IMR-90 (cell line): ENCODE data around the gene CDC42EP1. TPM values are rescaled to one million over a fixed set of nuclear protein-coding genes. Genes with fewer than 3 reads are reported as not detected.

Experiments used
- ATAC-seq: fragments of 200-7000 bp; cut with Tn5 transposase; 2 replicates; pipeline ENCODE4 v1.9.1; 2020; ENCODE audit warnings: low read depth, mild to moderate bottlenecking, moderate library complexity
- BruUV-seq: library from RNA; stranded (reverse); fragments of 400-500 nt; replicated peaks from 2 replicates; lab custom pipeline; 2021; lab: Mats Ljungman, UMichigan
- CTCF ChIA-PET: fragments of 300-600 bp; formaldehyde crosslinking; extraction: SDS; loops from one replicate; lab custom pipeline; 2021; ENCODE audit warnings: antibody characterized with exemption; lab: Yijun Ruan, JAX
- POLR2A ChIA-PET: fragments of 300-600 bp; sonication (Branson Sonifier 250); formaldehyde crosslinking; loops from one replicate; lab custom pipeline; 2022; ENCODE audit warnings: antibody characterized with exemption; ENCODE audit not compliant: unreplicated experiment; lab: Charles Lee
- DNase-seq: peaks from one replicate; pipeline ENCODE4 v3.0.0; 2013
- H2AFZ ChIP-seq: replicated peaks from 2 replicates; pipeline ENCODE3; 2013; ENCODE audit warnings: low read length, mild to moderate bottlenecking; ENCODE audit not compliant: poor library complexity
- H2AK5ac ChIP-seq: 2 replicates; pipeline ENCODE4 v1.6.1; 2013; ENCODE audit warnings: low read depth, low read length, inconsistent platforms
- H2AK9ac ChIP-seq: replicated peaks from 2 replicates; pipeline ENCODE3; 2013; ENCODE audit warnings: mild to moderate bottlenecking, low read depth, low read length, moderate library complexity; ENCODE audit not compliant: poor library complexity
- H2BK120ac ChIP-seq: 2 replicates; pipeline ENCODE4 v1.6.1; 2013; ENCODE audit warnings: low read depth, low read length, inconsistent platforms
- H2BK15ac ChIP-seq: 3 replicates; pipeline ENCODE4 v1.6.1; 2013; ENCODE audit warnings: low read depth, low read length, inconsistent platforms
- H2BK20ac ChIP-seq: 2 replicates; pipeline ENCODE4 v1.6.1; 2013; ENCODE audit warnings: low read depth, mild to moderate bottlenecking, inconsistent platforms, low read length, moderate library complexity
- H2BK5ac ChIP-seq: 2 replicates; pipeline ENCODE4 v1.6.1; 2013; ENCODE audit warnings: mild to moderate bottlenecking, low read depth, low read length, inconsistent platforms; ENCODE audit not compliant: poor library complexity, severe bottlenecking
- H3K14ac ChIP-seq: replicated peaks from 2 replicates; pipeline ENCODE4 v1.6.1; 2013; ENCODE audit warnings: low read depth, low read length, inconsistent platforms
- H3K18ac ChIP-seq: 2 replicates; pipeline ENCODE4 v1.6.1; 2013; ENCODE audit warnings: low read depth, low read length, control low read depth
- H3K23ac ChIP-seq: 2 replicates; pipeline ENCODE4 v1.6.1; 2013; ENCODE audit warnings: low read depth, low read length, inconsistent platforms
- H3K27ac ChIP-seq: 2 replicates; pipeline ENCODE4 v1.5.1; 2013; ENCODE audit warnings: mild to moderate bottlenecking, control low read depth, low read length; ENCODE audit not compliant: insufficient read depth
- H3K27me3 ChIP-seq: 2 replicates; pipeline ENCODE4 v1.6.1; 2013; ENCODE audit warnings: low read length; ENCODE audit not compliant: control insufficient read depth, insufficient read depth
- H3K36me3 ChIP-seq: 2 replicates; pipeline ENCODE4 v1.6.1; 2013; ENCODE audit warnings: low read length, mixed read lengths; ENCODE audit not compliant: control insufficient read depth, insufficient read depth
- H3K4ac ChIP-seq: 2 replicates; pipeline ENCODE4 v1.6.1; 2013; ENCODE audit warnings: low read depth, low read length, inconsistent platforms
- H3K4me1 ChIP-seq: 2 replicates; pipeline ENCODE4 v1.6.1; 2013; ENCODE audit warnings: low read length, mixed read lengths; ENCODE audit not compliant: control insufficient read depth, insufficient read depth
- H3K4me2 ChIP-seq: 2 replicates; pipeline ENCODE4 v1.6.1; 2013; ENCODE audit warnings: low read depth, mild to moderate bottlenecking, control low read depth, low read length, moderate library complexity
- H3K4me3 ChIP-seq: 2 replicates; pipeline ENCODE4 v1.5.1; 2013; ENCODE audit warnings: low read depth, mild to moderate bottlenecking, control low read depth, low read length, moderate library complexity; ENCODE audit not compliant: insufficient read depth
- H3K56ac ChIP-seq: 2 replicates; pipeline ENCODE4 v1.6.1; 2013; ENCODE audit warnings: low read length, inconsistent platforms; ENCODE audit not compliant: insufficient read depth; ENCODE audit errors: extremely low read depth
- H3K79me1 ChIP-seq, 2 experiments: 2 replicates each; pipeline ENCODE4 v1.6.1; 2013; ENCODE audit warnings: low read length in 2 of 2, inconsistent platforms in 1 of 2, low read depth in 1 of 2
- H3K9ac ChIP-seq: 2 replicates; pipeline ENCODE4 v1.6.1; 2013; ENCODE audit warnings: low read depth, low read length, control low read depth
- H3K9me1 ChIP-seq: 2 replicates; pipeline ENCODE4 v1.6.1; 2013; ENCODE audit warnings: low read length, inconsistent platforms; ENCODE audit not compliant: insufficient read depth
- H3K9me3 ChIP-seq: 2 replicates; pipeline ENCODE4 v1.6.1; 2013; ENCODE audit warnings: low read length; ENCODE audit not compliant: control insufficient read depth, insufficient read depth
- H4K20me1 ChIP-seq: 2 replicates; pipeline ENCODE4 v1.6.1; 2013; ENCODE audit warnings: low read length, inconsistent platforms; ENCODE audit not compliant: insufficient read depth
- H4K5ac ChIP-seq: 2 replicates; pipeline ENCODE4 v1.6.1; 2013; ENCODE audit warnings: mild to moderate bottlenecking, low read depth, low read length, control low read depth
- H4K8ac ChIP-seq, 2 experiments: 2 replicates each; pipeline ENCODE4 v1.6.1; 2013; ENCODE audit warnings: low read depth in 2 of 2, low read length in 2 of 2, control low read depth in 1 of 2, inconsistent platforms in 1 of 2
- H4K91ac ChIP-seq: 2 replicates; pipeline ENCODE4 v1.6.1; 2013; ENCODE audit warnings: low read depth, low read length, inconsistent platforms; ENCODE audit not compliant: insufficient read depth
- BHLHE40 ChIP-seq: fragments of 150-350 bp; IDR thresholded peaks from 2 replicates; pipeline ENCODE4 v1.6.1; 2016; ENCODE audit warnings: mild to moderate bottlenecking, low read depth, low read length
- CEBPB ChIP-seq: IDR thresholded peaks from 2 replicates; pipeline ENCODE4 v1.6.1; 2012; ENCODE audit warnings: low read depth, low read length, improper control_type of control experiment
- FOS ChIP-seq: fragments of 150-350 bp; IDR thresholded peaks from 2 replicates; pipeline ENCODE4 v1.6.1; 2016; ENCODE audit warnings: low read depth, low read length
- MAFK ChIP-seq: IDR thresholded peaks from 2 replicates; pipeline ENCODE4 v1.6.1; 2012; ENCODE audit warnings: low read depth, low read length, improper control_type of control experiment
- MXI1 ChIP-seq: IDR thresholded peaks from 2 replicates; pipeline ENCODE4 v1.6.1; 2012; ENCODE audit warnings: low read depth, mild to moderate bottlenecking, low read length, moderate library complexity, borderline replicate concordance
- NFE2L2 ChIP-seq: fragments of 150-350 bp; IDR thresholded peaks from 2 replicates; pipeline ENCODE4 v1.6.1; 2016; ENCODE audit warnings: low read depth, mild to moderate bottlenecking, low read length
- POLR2A ChIP-seq: IDR thresholded peaks from 2 replicates; pipeline ENCODE4 v1.6.1; 2012; ENCODE audit warnings: mild to moderate bottlenecking, low read depth, low read length
- RAD21 ChIP-seq: IDR thresholded peaks from 2 replicates; pipeline ENCODE4 v1.6.1; 2012; ENCODE audit warnings: low read length, improper control_type of control experiment
- WGBS, 2 experiments: methylation state at CpG; one replicate each; pipeline versions ENCODE4 v1.1.5 to v1.1.7; 2013; ENCODE audit warnings: missing lambda C conversion rate in 2 of 2; ENCODE audit not compliant: insufficient read length in 1 of 2; ENCODE audit errors: extremely low coverage in 2 of 2; 5-methylcytosine and 5-hydroxymethylcytosine counted together
- dilution Hi-C: fragments of 300-500 bp; cut with HindIII; formaldehyde crosslinking; loops from one replicate; pipeline ENCODE4 v1.14.3; 2018; ENCODE audit warnings: low sequenced_read_pairs; ENCODE audit not compliant: unreplicated experiment
- in situ Hi-C: fragments of 300-500 bp; cut with MboI; formaldehyde crosslinking; loops from 3 replicates; pipeline ENCODE4 v1.14.3; 2019; ENCODE audit warnings: low sequenced_read_pairs, inconsistent platforms, mixed read lengths
- intact Hi-C: fragments of 100-400 bp; cut with micrococcal nuclease; formaldehyde crosslinking; loops from 2 replicates; pipeline ENCODE4 v1.10.0; 2022
- polyA plus RNA-seq, 3 experiments: library from polyadenylated mRNA; depleted of rRNA; stranded (reverse); fragments of >200 nt; gene quantifications; 2 replicates each; pipeline ENCODE4 v1.2.3, GENCODE V29; 2012; ENCODE audit warnings: low replicate concordance in 1 of 3
- total RNA-seq: library from RNA; depleted of rRNA; stranded (reverse); fragments of >200 nt; gene quantifications from 2 replicates; pipeline ENCODE4 v1.2.3, GENCODE V29; 2012
- TF ChIP-seq, protein P1 (sequence below): conservative IDR thresholded peaks from 2 replicates; pipeline ENCODE4 v1.5.1; 2012; ENCODE audit warnings: mild to moderate bottlenecking, low read depth, low read length, improper control_type of control experiment

The CDC42EP1 gene
- total and polyA plus RNA-seq, 2 of the 4 experiments (the other 2 are of a cell fraction) = 4.7 to 47.3 TPM

DNA sequence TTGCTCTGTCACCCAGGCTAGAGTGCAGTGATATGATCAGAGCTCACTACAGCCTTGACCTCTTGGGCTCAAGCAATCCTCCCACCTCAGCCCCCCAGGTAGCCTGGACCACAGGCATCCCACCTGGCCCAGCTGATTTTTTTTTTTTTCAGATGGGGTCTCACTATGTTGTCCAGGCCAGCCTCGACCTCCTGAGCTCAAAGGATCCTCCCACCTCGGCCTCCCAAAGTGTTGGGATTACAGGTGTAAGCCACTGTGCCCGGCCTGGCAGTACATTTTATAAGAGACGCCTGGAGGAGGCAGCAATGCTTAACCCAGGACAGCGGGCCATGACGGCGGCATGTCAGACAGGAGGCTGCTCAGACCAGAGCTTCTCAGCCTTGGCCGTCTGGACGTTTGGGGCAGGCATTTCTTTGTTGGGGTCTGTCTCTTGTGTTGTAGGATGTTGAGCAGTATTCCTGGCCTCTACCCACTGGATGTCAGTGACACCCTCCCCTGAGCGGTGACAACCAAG lies 15.3 kb downstream of the CDC42EP1 start:
- H2AK5ac ChIP-seq = no peak overlapping the region
- H3K4ac ChIP-seq = no peak overlapping the region
- BruUV-seq = no TSS peak
- no peak overlapping the region for H2BK120ac ChIP-seq
- peaks cover 3% of the 10 kb centered on the region for H3K4me1 ChIP-seq
- no peaks in the 10 kb centered on the region for H3K9me3 ChIP-seq
- no peak overlapping the region for H2BK20ac ChIP-seq
- peaks cover 3 to 16% of the 10 kb centered on the region in 2 experiments; a peak in 2 of 4 replicates for H3K79me1 ChIP-seq
- H2AK9ac ChIP-seq = no peak overlapping the region
- H2BK5ac ChIP-seq = no peak overlapping the region
- no peaks in the 10 kb centered on the region for H3K27me3 ChIP-seq
- H3K9ac ChIP-seq = no peak overlapping the region
- H4K20me1 ChIP-seq = peaks cover 16% of the 10 kb centered on the region
- dilution Hi-C loops = no loop called here
- H2AFZ ChIP-seq = peak overlapping the region; percentile 21
- H4K5ac ChIP-seq = no peak overlapping the region
- 0 out of 2 replicates have a peak, but pooled peaks cover 2% of the 10 kb centered on the region for H3K9me1 ChIP-seq
- intact Hi-C loops = no loop called here
- H4K8ac ChIP-seq = no peak overlapping the region
- no peak for ATAC-seq
- no peak overlapping the region for H3K18ac ChIP-seq
- no peak overlapping the region for H2BK15ac ChIP-seq
- TF ChIP-seq MXI1 (no peak), MAFK (no peak), CEBPB (no peak), FOS (no peak), POLR2A (no peak), NFE2L2 (no peak), BHLHE40 (no peak), RAD21 (no peak)
- TF ChIP-seq, protein P1, sequence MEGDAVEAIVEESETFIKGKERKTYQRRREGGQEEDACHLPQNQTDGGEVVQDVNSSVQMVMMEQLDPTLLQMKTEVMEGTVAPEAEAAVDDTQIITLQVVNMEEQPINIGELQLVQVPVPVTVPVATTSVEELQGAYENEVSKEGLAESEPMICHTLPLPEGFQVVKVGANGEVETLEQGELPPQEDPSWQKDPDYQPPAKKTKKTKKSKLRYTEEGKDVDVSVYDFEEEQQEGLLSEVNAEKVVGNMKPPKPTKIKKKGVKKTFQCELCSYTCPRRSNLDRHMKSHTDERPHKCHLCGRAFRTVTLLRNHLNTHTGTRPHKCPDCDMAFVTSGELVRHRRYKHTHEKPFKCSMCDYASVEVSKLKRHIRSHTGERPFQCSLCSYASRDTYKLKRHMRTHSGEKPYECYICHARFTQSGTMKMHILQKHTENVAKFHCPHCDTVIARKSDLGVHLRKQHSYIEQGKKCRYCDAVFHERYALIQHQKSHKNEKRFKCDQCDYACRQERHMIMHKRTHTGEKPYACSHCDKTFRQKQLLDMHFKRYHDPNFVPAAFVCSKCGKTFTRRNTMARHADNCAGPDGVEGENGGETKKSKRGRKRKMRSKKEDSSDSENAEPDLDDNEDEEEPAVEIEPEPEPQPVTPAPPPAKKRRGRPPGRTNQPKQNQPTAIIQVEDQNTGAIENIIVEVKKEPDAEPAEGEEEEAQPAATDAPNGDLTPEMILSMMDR = no peak
- CTCF ChIA-PET = interaction anchor here (0.6 to 0.7 kb wide), 2 partner anchors 78 to 123 kb away, joined by 3 to 8 read pairs; no protein-coding TSS in a partner anchor
- no peak overlapping the region for H3K14ac ChIP-seq
- no peak overlapping the region for H3K27ac ChIP-seq
- no peak overlapping the region for H3K4me3 ChIP-seq
- POLR2A ChIA-PET = no interaction called here
- in situ Hi-C loops = no loop called here
- WGBS, 2 experiments = 80% methylated on average over 1 of the region's 10 CpGs; no CpG with 5 or more reads in 1 of the 2 experiments
- H3K23ac ChIP-seq = no peak overlapping the region
- no peak overlapping the region for H3K56ac ChIP-seq
- DNase-seq = no peak
- H3K36me3 ChIP-seq = no peaks in the 10 kb centered on the region; the same call in 1 of the 2 replicates
- H3K4me2 ChIP-seq = no peak overlapping the region
- H4K91ac ChIP-seq = no peak overlapping the region
